Right lobe of liver (tissue), 6 donors: ENCODE measurements around the gene SULF2. TPM values are rescaled to one million over a fixed set of nuclear protein-coding genes. Genes with fewer than 3 reads are reported as not detected.
A peak's percentile ranks its signal among the peaks of the same experiment; 100 is the strongest.

Source experiments
- ATAC-seq, 4 donors: fragments of 200-7000 bp; cut with Tn5 transposase; one replicate each; pipeline ENCODE4 v1.9.1; 2020; ENCODE audit warnings: mild to moderate bottlenecking in 4 of 4, moderate library complexity in 4 of 4
- DNase-seq, 3 donors: peaks; one replicate each; pipeline ENCODE4 v3.0.0-alpha.2; 2020
- H3K27ac ChIP-seq, 3 donors: fragments of 200-600 bp; one replicate each; pipeline ENCODE4 v1.8.0; 2022
- H3K27me3 ChIP-seq, 2 donors: fragments of 200-600 bp; one replicate each; pipeline ENCODE4 v1.8.0; 2022
- H3K36me3 ChIP-seq, 4 donors: fragments of 200-600 bp; sonication (generic) in 1 of 4; one replicate each; pipeline versions ENCODE4 v1.5.1 to v1.8.0; 2017 to 2022; ENCODE audit warnings: control low read depth in 1 of 4
- H3K4me1 ChIP-seq, 4 donors: fragments of 200-600 bp; sonication (generic) in 1 of 4; one replicate each; pipeline versions ENCODE4 v1.5.1 to v1.8.0; 2017 to 2022; ENCODE audit warnings: control low read depth in 1 of 4
- H3K4me3 ChIP-seq, 3 donors: fragments of 200-600 bp; one replicate each; pipeline ENCODE4 v1.8.0; 2022
- H3K9me3 ChIP-seq, 4 donors: fragments of 200-600 bp; sonication (generic) in 1 of 4; one replicate each; pipeline versions ENCODE4 v1.5.1 to v1.8.0; 2017 to 2022; ENCODE audit warnings: control low read depth in 1 of 4
- POLR2A ChIP-seq: fragments of 450-650 bp; IDR thresholded peaks from one replicate; pipeline ENCODE4 v1.6.1; 2017; ENCODE audit warnings: antibody characterized with exemption, mild to moderate bottlenecking
- WGBS: methylation state at CpG from one replicate; pipeline ENCODE4 v1.1.6; 2018; ENCODE audit warnings: low coverage, low lambda C conversion rate; ENCODE audit not compliant: insufficient coverage; ENCODE audit errors: missing lambda C conversion rate; 5-methylcytosine and 5-hydroxymethylcytosine counted together
- intact Hi-C, 2 donors: fragments of 100-400 bp; cut with DNase I; formaldehyde crosslinking; loops; one replicate each; pipeline versions ENCODE4 v1.11.2 to v1.14.1; 2022
- total RNA-seq, 6 experiments: library from RNA; depleted of rRNA in 2 of 6; stranded (reverse); fragments of >200 nt in 2 of 6; fragmentation: NEBNext Ultra II Directional in 3 of 6; extraction: Animal tissue kit (Norgen Biotek cat#: 25700) in 3 of 6; gene quantifications; one replicate each; pipeline versions ENCODE4 v1.1.0 to v1.2.4, GENCODE V29; 2016 to 2023
- TF ChIP-seq, protein P1 (sequence below), 4 donors: fragments of 200-600 bp in 3 of 4; fragments of 450-650 bp in 1 of 4; IDR thresholded peaks; one replicate each; pipeline versions ENCODE4 v1.5.1 to v1.8.0; 2016 to 2022; ENCODE audit warnings: antibody characterized with exemption in 4 of 4, mild to moderate bottlenecking in 2 of 4
- donor health status: DM: no; HTN: yes; CAD: no.
- donor health status: DM: no; HTN: no; CAD: no.
- donor health status: DM: no; HTN: no; CAD: no.
- donor health status: DM: no; HTN: yes; CAD: no.
- donor health status: DM: no; HTN: yes; CAD: no.

Gene SULF2
- total RNA-seq, 6 experiments from 2014 or later, result 6.1 to 92.0 (median 48.3) TPM

- intact Hi-C loops, result loop anchor here in 1 of 2 donors (10.0 kb wide), 1 partner anchor 111 kb away; the partner anchor contains the start of gene SULF2
Observed at GRCh38 chr20:47674145-47674544, 111.1 kb downstream of the SULF2 start.

GRCh38 chr20:47673671-47673955 is 111.7 kb downstream of the SULF2 start:
- H3K4me3 ChIP-seq, result no peak overlapping the region
- intact Hi-C loops, result loop anchor here in 1 of 2 donors (10.0 kb wide), 1 partner anchor 111 kb away; the partner anchor contains the start of gene SULF2
- TF ChIP-seq, protein P1, sequence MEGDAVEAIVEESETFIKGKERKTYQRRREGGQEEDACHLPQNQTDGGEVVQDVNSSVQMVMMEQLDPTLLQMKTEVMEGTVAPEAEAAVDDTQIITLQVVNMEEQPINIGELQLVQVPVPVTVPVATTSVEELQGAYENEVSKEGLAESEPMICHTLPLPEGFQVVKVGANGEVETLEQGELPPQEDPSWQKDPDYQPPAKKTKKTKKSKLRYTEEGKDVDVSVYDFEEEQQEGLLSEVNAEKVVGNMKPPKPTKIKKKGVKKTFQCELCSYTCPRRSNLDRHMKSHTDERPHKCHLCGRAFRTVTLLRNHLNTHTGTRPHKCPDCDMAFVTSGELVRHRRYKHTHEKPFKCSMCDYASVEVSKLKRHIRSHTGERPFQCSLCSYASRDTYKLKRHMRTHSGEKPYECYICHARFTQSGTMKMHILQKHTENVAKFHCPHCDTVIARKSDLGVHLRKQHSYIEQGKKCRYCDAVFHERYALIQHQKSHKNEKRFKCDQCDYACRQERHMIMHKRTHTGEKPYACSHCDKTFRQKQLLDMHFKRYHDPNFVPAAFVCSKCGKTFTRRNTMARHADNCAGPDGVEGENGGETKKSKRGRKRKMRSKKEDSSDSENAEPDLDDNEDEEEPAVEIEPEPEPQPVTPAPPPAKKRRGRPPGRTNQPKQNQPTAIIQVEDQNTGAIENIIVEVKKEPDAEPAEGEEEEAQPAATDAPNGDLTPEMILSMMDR (IDR thresholded peaks at IDR 0.05), result no peak
- TF ChIP-seq POLR2A, result no peak
- no peaks in the 10 kb centered on the region for H3K27me3 ChIP-seq
- WGBS, result 80% methylated on average over 1 of the region's 6 CpGs
- no peak overlapping the region for H3K27ac ChIP-seq
- peaks cover 0 to 3% (median 0%) of the 10 kb centered on the region in 4 donors for H3K36me3 ChIP-seq
- no peak for ATAC-seq
- no peaks in the 10 kb centered on the region for H3K4me1 ChIP-seq
- DNase-seq, result no peak
- H3K9me3 ChIP-seq, result no peaks in the 10 kb centered on the region

More at GRCh38 chr20:47674145-47674544, 111.1 kb downstream of the SULF2 start:
- Histone ChIP-seq H3K4me1 (no peaks in the 10 kb centered on the region), H3K36me3 (peaks cover 0 to 3% (median 0%) of the 10 kb centered on the region in 4 donors), H3K9me3 (no peaks in the 10 kb centered on the region), H3K4me3 (no peak overlapping the region), H3K27ac (no peak overlapping the region), H3K27me3 (no peaks in the 10 kb centered on the region)
- DNase-seq (no peak), ATAC-seq (no peak)
- WGBS, result no CpG with 5 or more reads among the region's 15 CpGs
- TF ChIP-seq POLR2A, result no peak
- TF ChIP-seq, protein P1 (IDR thresholded peaks at IDR 0.05), result no peak

DNA sequence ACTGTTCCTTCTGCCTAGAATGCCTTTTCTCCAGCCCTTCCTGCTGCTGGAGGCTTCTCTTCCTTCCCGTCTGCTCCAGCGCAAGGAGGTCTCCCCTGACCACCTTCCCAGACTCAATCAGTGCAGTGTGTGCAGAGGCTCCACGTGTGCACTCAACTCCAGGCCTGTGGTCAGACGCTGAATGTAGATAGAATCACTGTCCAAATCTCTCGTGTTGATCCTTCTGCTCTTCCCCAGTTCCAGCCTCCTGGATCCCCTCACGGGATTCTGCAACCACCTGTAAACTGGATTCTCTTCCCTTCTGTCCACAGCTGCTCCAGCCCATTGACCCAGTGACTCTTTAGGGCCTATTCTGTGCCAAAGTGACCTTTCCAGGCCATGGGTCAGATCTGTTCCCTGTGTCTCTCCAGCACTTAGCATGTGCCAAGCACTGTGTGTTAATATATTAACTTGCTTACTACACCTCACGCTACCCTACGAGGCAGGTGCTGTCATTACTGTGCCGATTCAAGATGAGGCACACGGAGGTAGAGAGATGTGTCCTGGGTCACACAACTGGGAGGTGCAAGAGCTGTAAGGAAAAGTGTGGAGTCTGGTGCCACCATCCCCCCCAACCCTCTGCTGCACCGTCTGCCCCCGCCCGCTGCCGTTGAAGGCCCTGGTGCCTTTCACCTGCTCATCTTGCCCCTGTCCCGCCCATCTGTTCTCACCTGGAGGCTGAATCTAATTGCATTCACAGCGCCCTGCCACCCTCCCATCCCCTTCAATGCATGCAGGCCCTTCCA is 112.2 kb downstream of the SULF2 start:
- peak; percentile 49 to 82 (median 75) for ATAC-seq
- WGBS, result 54% methylated on average over 11 of the region's 16 CpGs
- DNase-seq, result peak in 1 of 3 donors; percentile 78

GRCh38 chr20:47672166-47672565 is 113.1 kb downstream of the SULF2 start:
- no peak for DNase-seq

More for the DNA sequence above, 112.2 kb downstream of the SULF2 start:
- no peak for TF ChIP-seq POLR2A
- TF ChIP-seq, protein P1 (IDR thresholded peaks at IDR 0.05), result no peak
- H3K9me3 ChIP-seq, result no peaks in the 10 kb centered on the region
- H3K27ac ChIP-seq, result no peak overlapping the region
- H3K4me3 ChIP-seq, result no peak overlapping the region
- intact Hi-C loops, result loop anchor here in 1 of 2 donors (10.0 kb wide), 1 partner anchor 112 kb away; the partner anchor contains the start of gene SULF2
- H3K27me3 ChIP-seq, result no peaks in the 10 kb centered on the region
- H3K36me3 ChIP-seq, result peaks cover 0 to 3% (median 0%) of the 10 kb centered on the region in 4 donors
- H3K4me1 ChIP-seq, result no peaks in the 10 kb centered on the region

More at GRCh38 chr20:47672166-47672565, 113.1 kb downstream of the SULF2 start:
- WGBS, result 98% methylated on average over 6 of the region's 15 CpGs
- intact Hi-C loops, result loop anchor here in 1 of 2 donors (10.0 kb wide), 1 partner anchor 113 kb away; the partner anchor contains the start of gene SULF2
- H3K4me3 ChIP-seq, result no peak overlapping the region
- no peak for ATAC-seq
- H3K27ac ChIP-seq, result no peak overlapping the region
- no peak for TF ChIP-seq POLR2A
- TF ChIP-seq, protein P1 (IDR thresholded peaks at IDR 0.05), result no peak
- no peaks in the 10 kb centered on the region for H3K4me1 ChIP-seq
- peaks cover 0 to 3% (median 0%) of the 10 kb centered on the region in 4 donors for H3K36me3 ChIP-seq
- no peaks in the 10 kb centered on the region for H3K27me3 ChIP-seq
- H3K9me3 ChIP-seq, result no peaks in the 10 kb centered on the region
